GM19193 (cell line): ENCODE data around the gene CETP.
A peak's percentile ranks its signal among the peaks of the same experiment; 100 is the strongest.

Experiments
- POLR2A ChIP-seq: IDR thresholded peaks from 4 replicates; pipeline ENCODE4 v1.6.1; 2011; ENCODE audit not compliant: insufficient read depth, insufficient read length; ENCODE audit errors: extremely low read depth

CETP gene

GRCh38 chr16:56944954-56945839 is 16.6 kb upstream of the CETP start:
- TF ChIP-seq POLR2A: peak; percentile 62

- no peak for TF ChIP-seq POLR2A
Observed at GRCh38 chr16:56945847-56946527, 15.8 kb upstream of the CETP start.

- TF ChIP-seq POLR2A: peak; percentile 64
Observed at GRCh38 chr16:56946767-56947603, 14.8 kb upstream of the CETP start.

- no peak for TF ChIP-seq POLR2A
Observed at GRCh38 chr16:56947604-56947995, 14.2 kb upstream of the CETP start.

- TF ChIP-seq POLR2A: no peak
Observed at GRCh38 chr16:56948234-56948633, 13.5 kb upstream of the CETP start.

DNA sequence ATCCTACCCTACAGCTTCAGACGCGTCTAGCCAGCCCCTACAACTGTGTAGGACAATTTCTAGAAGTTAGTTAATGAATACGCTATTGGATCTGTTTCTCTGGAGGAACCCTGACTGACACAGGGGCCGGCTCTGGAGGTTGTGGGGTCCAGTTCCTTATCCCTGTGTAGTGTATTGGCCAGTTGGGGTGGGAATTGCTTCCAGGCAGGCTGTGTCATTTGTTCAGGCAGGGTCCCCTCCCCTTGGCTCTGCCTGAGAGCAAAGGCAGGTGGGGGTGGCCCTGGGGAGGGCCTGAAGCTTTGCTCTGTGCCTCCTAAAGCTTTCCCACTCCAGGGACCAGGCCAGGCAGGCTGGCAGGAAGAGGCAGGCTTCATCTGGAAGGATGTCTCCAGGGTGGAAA is 11.7 kb upstream of the CETP start:
- TF ChIP-seq POLR2A: no peak

GRCh38 chr16:56950455-56950854 is 11.3 kb upstream of the CETP start:
- TF ChIP-seq POLR2A: no peak

GRCh38 chr16:56950881-56951771 is 10.6 kb upstream of the CETP start:
- TF ChIP-seq POLR2A: no peak

- TF ChIP-seq POLR2A: no peak
Observed at GRCh38 chr16:56953006-56953405, 8.7 kb upstream of the CETP start.

DNA sequence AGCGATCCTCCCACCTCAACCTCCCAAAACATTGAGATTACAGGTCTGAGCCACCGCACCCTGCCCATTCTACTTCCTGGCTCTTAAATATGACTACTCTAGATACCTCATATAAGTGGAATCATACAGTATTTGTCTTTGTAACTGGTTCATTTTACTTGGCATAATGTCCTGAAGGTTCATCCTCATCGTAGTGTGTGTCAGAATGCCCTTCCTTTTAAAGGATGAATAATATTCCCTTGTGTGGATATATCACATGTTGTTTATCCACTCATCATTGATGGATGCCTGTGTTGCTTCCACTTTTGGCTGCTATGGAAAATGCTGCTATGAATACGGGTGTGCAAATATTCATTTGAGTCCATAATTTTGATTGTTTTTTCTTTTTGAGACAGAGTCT is 5.7 kb upstream of the CETP start:
- TF ChIP-seq POLR2A: no peak

DNA sequence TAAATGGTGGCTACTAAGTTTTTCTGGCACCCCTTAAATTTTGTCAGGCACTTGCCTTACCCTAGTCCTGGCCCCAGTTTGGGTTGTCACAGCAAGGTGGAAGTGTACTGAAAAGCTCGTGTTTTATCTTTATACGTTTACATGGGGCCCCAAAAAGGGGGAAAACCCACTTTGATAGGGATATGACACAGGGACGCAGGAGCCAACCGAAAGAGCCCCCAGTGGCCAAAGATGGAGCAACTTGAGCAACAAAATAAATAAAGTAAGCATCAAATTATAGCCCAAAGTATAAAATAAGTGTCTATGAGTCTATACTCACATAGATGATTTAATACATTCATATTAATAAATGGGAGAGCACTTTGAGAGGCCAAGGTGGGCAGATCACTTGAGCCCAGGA is 5.0 kb upstream of the CETP start:
- TF ChIP-seq POLR2A: no peak

DNA sequence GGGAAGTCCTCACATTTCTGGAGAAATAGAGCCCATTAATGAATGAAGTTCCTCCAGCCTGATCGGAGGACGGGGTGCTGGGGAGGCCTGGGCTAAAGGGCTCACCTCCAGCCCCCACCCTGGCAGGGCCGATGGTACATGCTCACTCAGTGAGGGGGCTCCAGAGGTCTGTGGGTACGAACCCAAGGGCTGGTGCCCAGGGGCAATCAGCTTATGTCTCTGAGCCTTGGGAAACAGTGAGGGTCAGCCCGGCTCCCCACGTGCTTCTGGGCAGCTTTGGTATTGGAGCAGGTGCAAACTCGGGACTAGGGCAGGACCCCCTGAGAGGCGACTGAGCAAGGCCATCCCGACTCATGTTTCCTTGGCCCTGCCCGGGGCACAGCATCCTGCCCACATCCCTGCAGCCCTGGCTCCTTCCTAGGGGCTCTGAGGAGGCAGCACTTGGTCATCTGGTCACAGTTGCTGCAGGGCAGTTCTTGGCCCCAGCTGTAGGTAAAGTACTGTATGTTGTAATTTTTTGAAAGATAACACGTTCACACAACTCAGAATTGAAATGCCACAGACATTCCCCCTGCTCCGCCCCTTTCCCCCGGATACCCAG is 969 bp upstream of the CETP start:
- TF ChIP-seq POLR2A: no peak

GRCh38 chr16:56961386-56961785 is 364 bp upstream of the CETP start:
- no peak for TF ChIP-seq POLR2A
